SK-N-SH (cell line): ENCODE results near the gene ERC1. TPM values are rescaled to one million over a fixed set of nuclear protein-coding genes. Genes with fewer than 3 reads are reported as not detected.

ENCODE experiments used
- CTCF ChIA-PET: fragments of 300-600, 350-600 bp; formaldehyde crosslinking; extraction: SDS; loops from one replicate; lab custom pipeline; 2021; lab: Yijun Ruan, JAX
- POLR2A ChIA-PET: fragments of 350-600 bp; sonication (Branson Sonifier 250); formaldehyde crosslinking; extraction: SDS; loops from one replicate; lab custom pipeline; 2020; ENCODE audit warnings: antibody characterized with exemption, inconsistent platforms; lab: Yijun Ruan, JAX
- DNase-seq: peaks from one replicate; pipeline ENCODE4 v3.0.0; 2012
- H2AFZ ChIP-seq: fragments of 200-600 bp; sonication (generic); 2 replicates; pipeline ENCODE4 v1.8.1; 2016; ENCODE audit warnings: antibody characterized with exemption, mild to moderate bottlenecking, low read depth
- H3F3A ChIP-seq: fragments of 200-600 bp; sonication (generic); replicated peaks from 2 replicates; pipeline ENCODE3; 2016; ENCODE audit warnings: antibody characterized with exemption, mild to moderate bottlenecking; ENCODE audit not compliant: insufficient read depth
- H3K27ac ChIP-seq, 2 experiments: fragments of 200-500 bp in 1 of 2; fragments of 200-600 bp in 1 of 2; sonication (Bioruptor generic) in 1 of 2; sonication (generic), shearing (Covaris generic) in 1 of 2; 2 replicates each; pipeline versions ENCODE4 v1.5.1 to v1.6.1; 2014 to 2016; ENCODE audit warnings: low read depth in 2 of 2, inconsistent platforms in 1 of 2, low read length in 1 of 2, mild to moderate bottlenecking in 1 of 2, mixed read lengths in 1 of 2
- H3K27me3 ChIP-seq: fragments of 200-600 bp; sonication (generic), shearing (Covaris generic); 2 replicates; pipeline ENCODE4 v1.6.1; 2016; ENCODE audit warnings: mixed run types; ENCODE audit not compliant: insufficient read depth
- H3K36me3 ChIP-seq, 2 experiments: fragments of 200-500 bp in 1 of 2; fragments of 200-600 bp in 1 of 2; sonication (Bioruptor generic) in 1 of 2; sonication (generic) in 1 of 2; replicated peaks in 1 of 2; 2 replicates each; pipeline versions ENCODE3 to v1.5.1; 2014 to 2016; ENCODE audit warnings: low read length in 1 of 2, mild to moderate bottlenecking in 1 of 2; ENCODE audit not compliant: insufficient read depth in 2 of 2, control insufficient read depth in 1 of 2
- H3K4me1 ChIP-seq, 2 experiments: fragments of 200-500 bp in 1 of 2; fragments of 200-600 bp in 1 of 2; sonication (Bioruptor generic) in 1 of 2; sonication (generic), shearing (Covaris generic) in 1 of 2; 2 replicates each; pipeline versions ENCODE4 v1.5.1 to v1.6.1; 2014 to 2016; ENCODE audit warnings: low read depth in 1 of 2, low read length in 1 of 2, mixed run types in 1 of 2; ENCODE audit not compliant: insufficient read depth in 2 of 2, control insufficient read depth in 1 of 2
- H3K4me2 ChIP-seq: fragments of 200-600 bp; sonication (generic), shearing (Covaris generic); 2 replicates; pipeline ENCODE4 v1.6.1; 2017; ENCODE audit warnings: mixed run types
- H3K4me3 ChIP-seq, 2 experiments: fragments of 200-500 bp in 1 of 2; fragments of 200-600 bp in 1 of 2; sonication (Bioruptor generic) in 1 of 2; sonication (generic), shearing (Covaris generic) in 1 of 2; 2 replicates each; pipeline versions ENCODE4 v1.5.1 to v1.8.1; 2014 to 2016; ENCODE audit warnings: low read depth in 2 of 2, inconsistent platforms in 1 of 2, low read length in 1 of 2, mild to moderate bottlenecking in 1 of 2, mixed read lengths in 1 of 2, moderate library complexity in 1 of 2
- H3K79me2 ChIP-seq: fragments of 200-600 bp; sonication (generic); 2 replicates; pipeline ENCODE4 v1.8.1; 2017; ENCODE audit warnings: mild to moderate bottlenecking; ENCODE audit not compliant: insufficient read depth
- H3K9ac ChIP-seq: fragments of 200-600 bp; sonication (generic); 2 replicates; pipeline ENCODE4 v1.6.1; 2017; ENCODE audit warnings: mixed run types
- H3K9me2 ChIP-seq: fragments of 200-600 bp; sonication (generic); 2 replicates; pipeline ENCODE4 v1.6.1; 2017; ENCODE audit warnings: mixed run types
- H3K9me3 ChIP-seq: fragments of 200-600 bp; sonication (generic); 2 replicates; pipeline ENCODE4 v1.6.1; 2017; ENCODE audit warnings: mixed run types, mild to moderate bottlenecking, moderate library complexity
- H4K20me1 ChIP-seq: fragments of 200-600 bp; sonication (generic); 2 replicates; pipeline ENCODE4 v1.6.1; 2017; ENCODE audit warnings: mild to moderate bottlenecking, mixed run types; ENCODE audit not compliant: insufficient read depth
- CTCF ChIP-seq: fragments of 200-600 bp; sonication (generic); IDR thresholded peaks from 2 replicates; pipeline ENCODE4 v1.6.1; 2017; ENCODE audit warnings: antibody characterized with exemption, mild to moderate bottlenecking, moderate library complexity
- EP300 ChIP-seq, 2 experiments: IDR thresholded peaks; 2 replicates each; pipeline versions ENCODE4 v1.4.0 to v1.6.1; 2012; ENCODE audit warnings: borderline replicate concordance in 1 of 2, low read depth in 1 of 2, low read length in 1 of 2
- GATA2 ChIP-seq: sonication (generic); formaldehyde crosslinking; IDR thresholded peaks from 2 replicates; pipeline ENCODE4 v1.5.0; 2020; ENCODE audit warnings: mild to moderate bottlenecking, missing genetic modification reagents
- IRF3 ChIP-seq: fragments of 150-350 bp; IDR thresholded peaks from 2 replicates; pipeline ENCODE4 v1.6.1; 2016; ENCODE audit warnings: mild to moderate bottlenecking, low read depth, low read length
- JUND ChIP-seq: IDR thresholded peaks from 2 replicates; pipeline ENCODE4 v1.4.0; 2012
- MEF2A ChIP-seq: IDR thresholded peaks from 2 replicates; pipeline ENCODE4 v1.4.0; 2012; ENCODE audit warnings: low read depth, borderline replicate concordance
- MXI1 ChIP-seq: IDR thresholded peaks from 2 replicates; pipeline ENCODE4 v1.6.1; 2012; ENCODE audit warnings: mild to moderate bottlenecking, low read depth, low read length, improper control_type of control experiment
- NRF1 ChIP-seq: IDR thresholded peaks from 2 replicates; pipeline ENCODE4 v1.6.1; 2012; ENCODE audit warnings: low read depth, mild to moderate bottlenecking, low read length
- RCOR1 ChIP-seq: fragments of 150-350 bp; IDR thresholded peaks from 2 replicates; pipeline ENCODE4 v1.6.1; 2017; ENCODE audit warnings: antibody characterized with exemption, low read length
- RFX5 ChIP-seq: IDR thresholded peaks from 2 replicates; pipeline ENCODE4 v1.6.1; 2012; ENCODE audit warnings: mild to moderate bottlenecking, improper control_type of control experiment, low read length
- SIN3A ChIP-seq: IDR thresholded peaks from 2 replicates; pipeline ENCODE4 v1.6.1; 2012; ENCODE audit warnings: low read depth, mild to moderate bottlenecking, low read length, moderate library complexity, borderline replicate concordance
- TCF12 ChIP-seq: IDR thresholded peaks from 2 replicates; pipeline ENCODE4 v1.4.0; 2012
- TEAD4 ChIP-seq: IDR thresholded peaks from 2 replicates; pipeline ENCODE4 v1.4.0; 2012; ENCODE audit warnings: mild to moderate bottlenecking, borderline replicate concordance; ENCODE audit not compliant: insufficient read depth
- WGBS: methylation state at CpG from one replicate; pipeline ENCODE4 v1.1.6; 2017; ENCODE audit warnings: low lambda C conversion rate; 5-methylcytosine and 5-hydroxymethylcytosine counted together
- polyA plus RNA-seq, 3 experiments: library from polyadenylated mRNA; depleted of rRNA; stranded (reverse); fragments of >200 nt; gene quantifications; 2 replicates each; pipeline ENCODE4 v1.2.3, GENCODE V29; 2012

The ERC1 gene
- polyA plus RNA-seq, 1 of the 3 experiments (the other 2 are of a cell fraction), result 7.5 TPM

- peak overlapping the region in 1 of 2 experiments; percentile 17; a peak in 1 of 4 replicates for H3K4me3 ChIP-seq
- 34% methylated on average over 12 of the region's 12 CpGs for WGBS
- H3K9me2 ChIP-seq, result no peaks in the 10 kb centered on the region
- peak; percentile 41 for DNase-seq
- H2AFZ ChIP-seq, result no peak overlapping the region
- TF ChIP-seq TEAD4, result no peak
- TF ChIP-seq EP300 (IDR thresholded peaks at IDR 0.05; ENCODE audit: borderline replicate concordance in 1 of 2, low read depth in 1 of 2, low read length in 1 of 2), result 0 out of 4 replicates have a peak, but pooled peaks of 1 of the 2 experiments have one; percentile 16
- no peaks in the 10 kb centered on the region for H3K27me3 ChIP-seq
- H3K27ac ChIP-seq, result peak overlapping the region; percentile 87
- H3K4me1 ChIP-seq, result peaks cover 0 to 15% of the 10 kb centered on the region in 2 experiments; a peak in 3 of 4 replicates
- H3F3A ChIP-seq, result peaks cover 30% of the 10 kb centered on the region
- ChIA-PET CTCF (interaction anchor here (0.7 to 3.5 kb wide), 11 partner anchors 9 to 513 kb away, joined by 3 to 27 read pairs (median 3); partner anchors contain the start of gene RAD52), POLR2A (interaction anchor here (1.0 to 1.4 kb wide), 3 partner anchors 92 to 134 kb away, joined by 3 to 5 read pairs (median 4); partner anchors contain the start of gene RAD52)
- peaks cover 3% of the 10 kb centered on the region; the same call in 1 of the 2 replicates for H4K20me1 ChIP-seq
- peaks cover 18% of the 10 kb centered on the region; the same call in 1 of the 2 replicates for H3K79me2 ChIP-seq
- H3K36me3 ChIP-seq, result peaks cover 0 to 4% of the 10 kb centered on the region in 2 experiments
- H3K4me2 ChIP-seq, result peak overlapping the region; percentile 54
- no peaks in the 10 kb centered on the region for H3K9me3 ChIP-seq
- peak overlapping the region; percentile 54 for H3K9ac ChIP-seq
These were observed 92.3 kb downstream of the ERC1 start for GRCh38 chr12:1083151-1083888.

GRCh38 chr12:1083889-1084262 is 92.9 kb downstream of the ERC1 start:
- CTCF ChIA-PET, result interaction anchor here (0.8 to 3.5 kb wide), 7 partner anchors 9 to 514 kb away, joined by 3 to 27 read pairs (median 3); partner anchors contain the start of gene RAD52
- POLR2A ChIA-PET, result interaction anchor here (1.0 to 1.4 kb wide), 2 partner anchors 92 to 94 kb away, joined by 3 to 5 read pairs; no protein-coding TSS in a partner anchor

GRCh38 chr12:1091350-1091749 is 100.3 kb downstream of the ERC1 start:
- Histone ChIP-seq H3K36me3 (no peaks in the 10 kb centered on the region), H3K4me1 (peaks cover 0 to 8% of the 10 kb centered on the region in 2 experiments; a peak in 1 of 4 replicates), H3K9me2 (no peaks in the 10 kb centered on the region), H3K79me2 (peaks cover 51% of the 10 kb centered on the region), H2AFZ (no peak overlapping the region), H3K9ac (no peak overlapping the region), H3K27me3 (no peaks in the 10 kb centered on the region), H3K4me3 (no peak overlapping the region), H3K9me3 (no peaks in the 10 kb centered on the region), H4K20me1 (peaks cover 10% of the 10 kb centered on the region), H3F3A (peaks cover 20% of the 10 kb centered on the region)
- WGBS, result 73% methylated on average over 4 of the region's 4 CpGs
- TF ChIP-seq JUND (no peak), CTCF (no peak), NRF1 (no peak), TCF12 (no peak), SIN3A (no peak), MEF2A (no peak), IRF3 (no peak)
- TF ChIP-seq, all 33 proteins: peak for 0
- DNase-seq, result no peak
- no peak overlapping the region for H3K4me2 ChIP-seq
- CTCF ChIA-PET, result interaction anchor here (1.0 to 2.1 kb wide), 4 partner anchors 9 to 142 kb away, joined by 3 to 27 read pairs (median 5); partner anchors contain the start of gene RAD52
- POLR2A ChIA-PET, result no interaction called here
- H3K27ac ChIP-seq, result peak overlapping the region; percentile 11 to 32; a peak in 2 of 4 replicates

More at GRCh38 chr12:1083889-1084262, 92.9 kb downstream of the ERC1 start:
- H3K9me2 ChIP-seq, result no peaks in the 10 kb centered on the region
- TF ChIP-seq GATA2 (CRISPR knock-in tag) (0 out of 2 replicates have a peak, but pooled peaks have one; percentile 42), MXI1 (peak; percentile 85), RFX5 (peak; percentile 78), RCOR1 (no peak), EP300 (IDR thresholded peaks at IDR 0.05; ENCODE audit: borderline replicate concordance in 1 of 2, low read depth in 1 of 2, low read length in 1 of 2) (0 out of 4 replicates have a peak, but pooled peaks of 1 of the 2 experiments have one; percentile 1)
- TF ChIP-seq, all 33 proteins: peak for 4
- Histone ChIP-seq H3K27me3 (no peaks in the 10 kb centered on the region), H2AFZ (no peak overlapping the region), H3K27ac (peak overlapping the region; percentile 87), H3F3A (peaks cover 30% of the 10 kb centered on the region), H3K9ac (peak overlapping the region; percentile 54), H3K9me3 (no peaks in the 10 kb centered on the region), H3K4me2 (peak overlapping the region; percentile 54), H3K79me2 (peaks cover 18% of the 10 kb centered on the region; the same call in 1 of the 2 replicates), H3K4me3 (no peak overlapping the region; a peak in 2 of 4 replicates), H3K4me1 (peaks cover 0 to 15% of the 10 kb centered on the region in 2 experiments; a peak in 3 of 4 replicates), H4K20me1 (peaks cover 3% of the 10 kb centered on the region; the same call in 1 of the 2 replicates), H3K36me3 (peaks cover 0 to 4% of the 10 kb centered on the region in 2 experiments)
- 24% methylated on average over 3 of the region's 3 CpGs for WGBS
- peak; percentile 62 for DNase-seq
